HepG2 (cell line): ENCODE measurements around the gene NUDT7. TPM values are rescaled to one million over a fixed set of nuclear protein-coding genes. Genes with fewer than 3 reads are reported as not detected.

ENCODE experiments used
- ATAC-seq: fragments of 200-7000 bp; cut with Tn5 transposase; 3 replicates; pipeline ENCODE4 v1.9.1; 2020; ENCODE audit warnings: mild to moderate bottlenecking, moderate library complexity
- BruUV-seq: library from RNA; stranded (reverse); fragments of 400-500 nt; replicated peaks from 2 replicates; lab custom pipeline; 2021; lab: Mats Ljungman, UMichigan
- CTCF ChIA-PET: fragments of 300-600 bp; formaldehyde crosslinking; extraction: SDS; loops from one replicate; lab custom pipeline; 2021; ENCODE audit warnings: low total read pairs, inconsistent platforms, low intra/inter-chr PET ratio; lab: Yijun Ruan, JAX
- POLR2A ChIA-PET: fragments of 350-600 bp; sonication (Branson Sonifier 250); formaldehyde crosslinking; loops from one replicate; lab custom pipeline; 2020; ENCODE audit warnings: antibody characterized with exemption, inconsistent platforms; lab: Yijun Ruan, JAX
- DNase-seq: peaks from one replicate; pipeline ENCODE4 v3.0.0-alpha.2; 2015; ENCODE audit warnings: low spot score
- FAIRE-seq: peaks from 3 replicates; lab custom pipeline; 2011; peaks lifted over from hg19 to GRCh38; lab: Jason Lieb, UNC
- H2AFZ ChIP-seq: one replicate; pipeline ENCODE4 v1.6.1; 2011; ENCODE audit warnings: low read length, inconsistent platforms
- H3K27ac ChIP-seq: fragments of 300-600 bp; 3 replicates; pipeline ENCODE4 v1.8.0; 2011; ENCODE audit warnings: mixed run types, mild to moderate bottlenecking, mixed read lengths, low read length, inconsistent platforms; ENCODE audit not compliant: insufficient read depth; ENCODE audit errors: extremely low read length
- H3K27me3 ChIP-seq, 2 experiments: fragments of 200-600 bp in 1 of 2; 2 replicates in 1 of 2; 3 replicates in 1 of 2; pipeline versions ENCODE4 v1.6.0 to v1.8.0; 2011; ENCODE audit warnings: low read length in 2 of 2, mild to moderate bottlenecking in 2 of 2, moderate library complexity in 2 of 2, inconsistent platforms in 1 of 2; ENCODE audit not compliant: insufficient read depth in 2 of 2, control insufficient read depth in 1 of 2
- H3K36me3 ChIP-seq, 2 experiments: fragments of 200-600 bp in 1 of 2; replicated peaks in 1 of 2; 2 replicates in 1 of 2; 3 replicates in 1 of 2; pipeline versions ENCODE4 v1.5.1 to v1.8.0; 2011; ENCODE audit warnings: low read length in 2 of 2, inconsistent platforms in 1 of 2; ENCODE audit not compliant: insufficient read depth in 2 of 2, control insufficient read depth in 1 of 2
- H3K4me1 ChIP-seq: 2 replicates; pipeline ENCODE4 v1.5.1; 2012; ENCODE audit warnings: low read length, inconsistent platforms; ENCODE audit not compliant: insufficient read depth
- H3K4me2 ChIP-seq: 2 replicates; pipeline ENCODE4 v1.6.0; 2011; ENCODE audit warnings: low read depth, low read length, inconsistent platforms
- H3K4me3 ChIP-seq, 3 experiments: fragments of 200-600 bp in 1 of 3; sonication (generic), shearing (Covaris generic) in 1 of 3; replicated peaks in 1 of 3; 2 replicates each; pipeline ENCODE4 v1.5.1; 2011 to 2016; ENCODE audit warnings: low read length in 3 of 3, inconsistent platforms in 2 of 3, low read depth in 2 of 3, mild to moderate bottlenecking in 2 of 3, control low read depth in 1 of 3, mixed read lengths in 1 of 3; ENCODE audit not compliant: insufficient read depth in 1 of 3
- H3K79me2 ChIP-seq: one replicate; pipeline ENCODE4 v1.6.1; 2011; ENCODE audit warnings: low read length, inconsistent platforms; ENCODE audit not compliant: insufficient read depth
- H3K9ac ChIP-seq: 2 replicates; pipeline ENCODE4 v1.6.0; 2011; ENCODE audit warnings: mild to moderate bottlenecking, low read depth, low read length, inconsistent platforms; ENCODE audit not compliant: insufficient read depth
- H3K9me3 ChIP-seq: 2 replicates; pipeline ENCODE4 v1.5.1; 2012; ENCODE audit warnings: mild to moderate bottlenecking, low read length
- H4K20me1 ChIP-seq: 2 replicates; pipeline ENCODE4 v1.6.0; 2011; ENCODE audit warnings: inconsistent platforms, mild to moderate bottlenecking, low read length, moderate library complexity; ENCODE audit not compliant: insufficient read depth
- DPF2 ChIP-seq: sonication (generic); formaldehyde crosslinking; IDR thresholded peaks from 2 replicates; pipeline ENCODE4 v1.4.0; 2020; ENCODE audit warnings: mild to moderate bottlenecking, low read depth, missing genetic modification reagents, borderline replicate concordance
- HMG20A ChIP-seq: IDR thresholded peaks from 2 replicates; pipeline ENCODE4 v1.6.1; 2016; ENCODE audit warnings: borderline replicate concordance
- IRF2 ChIP-seq: IDR thresholded peaks from 2 replicates; pipeline ENCODE4 v1.6.1; 2018; ENCODE audit warnings: missing genetic modification reagents, missing compliant biosample characterization
- NFAT5 ChIP-seq: sonication (generic); formaldehyde crosslinking; IDR thresholded peaks from 2 replicates; pipeline ENCODE4 v1.4.0; 2020; ENCODE audit warnings: missing genetic modification reagents
- NFRKB ChIP-seq: fragments of 450-650 bp; IDR thresholded peaks from 2 replicates; pipeline ENCODE4 v1.6.1; 2017
- ONECUT2 ChIP-seq: sonication (generic); formaldehyde crosslinking; IDR thresholded peaks from 2 replicates; pipeline ENCODE4 v1.4.0; 2020; ENCODE audit warnings: missing genetic modification reagents
- SNAPC4 ChIP-seq: sonication (generic); formaldehyde crosslinking; IDR thresholded peaks from 2 replicates; pipeline ENCODE4 v1.4.0; 2020; ENCODE audit warnings: mild to moderate bottlenecking, missing genetic modification reagents
- SUZ12 ChIP-seq: fragments of 150-350 bp; IDR thresholded peaks from 2 replicates; pipeline ENCODE4 v1.6.1; 2014; ENCODE audit warnings: low read depth, low read length
- ZBTB46 ChIP-seq: sonication (generic); formaldehyde crosslinking; IDR thresholded peaks from 2 replicates; pipeline ENCODE4 v1.4.0; 2020; ENCODE audit warnings: mild to moderate bottlenecking, missing genetic modification reagents, borderline replicate concordance
- ZMYM2 ChIP-seq: sonication (generic); formaldehyde crosslinking; IDR thresholded peaks from 2 replicates; pipeline ENCODE4 v1.8.0; 2022; ENCODE audit warnings: mild to moderate bottlenecking, missing genetic modification reagents
- ZNF501 ChIP-seq: sonication (generic); formaldehyde crosslinking; IDR thresholded peaks from 2 replicates; pipeline ENCODE4 v1.5.1; 2020; ENCODE audit warnings: mild to moderate bottlenecking, moderate library complexity, missing genetic modification reagents
- ZNF547 ChIP-seq: sonication (generic); formaldehyde crosslinking; IDR thresholded peaks from 2 replicates; pipeline ENCODE4 v1.5.1; 2020; ENCODE audit warnings: mild to moderate bottlenecking, missing genetic modification reagents
- ZNF784 ChIP-seq: sonication (generic); formaldehyde crosslinking; IDR thresholded peaks from 2 replicates; pipeline ENCODE4 v1.5.1; 2020; ENCODE audit warnings: missing genetic modification reagents, mild to moderate bottlenecking, borderline replicate concordance
- WGBS: methylation state at CpG from one replicate; pipeline ENCODE4 v1.1.6; 2017; ENCODE audit warnings: low lambda C conversion rate; 5-methylcytosine and 5-hydroxymethylcytosine counted together
- in situ Hi-C: cut with HindIII; loops from 2 replicates; pipeline ENCODE4 v1.10.0; 2017; ENCODE audit warnings: low pct_unique_long_range_greater_than_20kb; ENCODE audit not compliant: extremely low pct_ligation_motif_present
- intact Hi-C: fragments of 100-400 bp; cut with micrococcal nuclease; formaldehyde crosslinking; loops from one replicate; pipeline ENCODE4 v1.10.0; 2022; ENCODE audit not compliant: unreplicated experiment
- polyA plus RNA-seq, 8 experiments: library from polyadenylated mRNA; depleted of rRNA in 3 of 8; stranded (reverse) in 7 of 8; unstranded in 1 of 8; fragments of >200 nt; fragmentation: Illumina TruSeq in 4 of 8; extraction: Trizol in 4 of 8; gene quantifications; 2 replicates each; pipeline versions ENCODE4 v1.2.1 to v1.2.3, GENCODE V29; 2011 to 2016; ENCODE audit warnings: low read depth in 4 of 8, missing spikeins in 1 of 8, mixed read lengths in 1 of 8; ENCODE audit not compliant: insufficient read depth in 1 of 8
- total RNA-seq, 5 experiments: library from RNA; depleted of rRNA; stranded (reverse); fragments of >200 nt; fragmentation: Illumina TruSeq; extraction: Trizol; gene quantifications; 2 replicates each; pipeline ENCODE4 v1.2.3, GENCODE V29; 2016; ENCODE audit warnings: low read depth in 1 of 5

Gene NUDT7
- total and polyA plus RNA-seq, 2 of the 13 experiments (the other 11 are each of a cell fraction or from before 2014, with no cell fraction given): 14.3 to 23.9 TPM

- Histone ChIP-seq H3K9me3 (no peaks in the 10 kb centered on the region), H2AFZ (no peak overlapping the region), H4K20me1 (no peaks in the 10 kb centered on the region), H3K4me3 (no peak overlapping the region), H3K79me2 (no peaks in the 10 kb centered on the region), H3K36me3 (no peaks in the 10 kb centered on the region), H3K27ac (no peak overlapping the region), H3K9ac (no peak overlapping the region), H3K4me1 (peaks cover 35% of the 10 kb centered on the region), H3K4me2 (no peak overlapping the region), H3K27me3 (no peaks in the 10 kb centered on the region)
- BruUV-seq: no TSS peak
- FAIRE-seq (no peak), DNase-seq (no peak), ATAC-seq (no peak)
- in situ Hi-C loops: no loop called here
- ChIA-PET CTCF (no interaction called here), POLR2A (no interaction called here)
- intact Hi-C loops: no loop called here
- WGBS: 61% methylated on average over 3 of the region's 3 CpGs
- TF ChIP-seq ZBTB46: no peak
- TF ChIP-seq ZMYM2 (CRISPR knock-in tag): no peak
- TF ChIP-seq ONECUT2 (CRISPR knock-in tag): no peak
- no peak for TF ChIP-seq ZNF501 (CRISPR knock-in tag)
- no peak for TF ChIP-seq DPF2 (CRISPR knock-in tag)
- no peak for TF ChIP-seq ZNF784
- no peak for TF ChIP-seq SUZ12
- TF ChIP-seq ZNF547 (CRISPR knock-in tag): no peak
- TF ChIP-seq NFAT5: no peak
- TF ChIP-seq IRF2: no peak
- TF ChIP-seq SNAPC4 (CRISPR knock-in tag): no peak
- no peak for TF ChIP-seq NFRKB
- TF ChIP-seq HMG20A: no peak
Measured at GRCh38 chr16:77767826-77768225, 45.5 kb downstream of the NUDT7 start.
